A673 (cell line): Measurements from ENCODE around the gene SSC4D.

Experiments
- CTCF ChIP-seq: fragments of 300-800, 200-600 bp; sonication (generic); conservative IDR thresholded peaks from 2 replicates; pipeline ENCODE4 v1.5.1; 2017; ENCODE audit warnings: low read depth, mild to moderate bottlenecking, antibody characterized with exemption, low read length, moderate library complexity, mixed read lengths
- EZH2 ChIP-seq: fragments of 200-600 bp; sonication (generic); IDR thresholded peaks from 2 replicates; pipeline ENCODE4 v1.6.1; 2017; ENCODE audit warnings: borderline replicate concordance, low read depth, mild to moderate bottlenecking, mixed read lengths, antibody characterized with exemption, low read length; ENCODE audit not compliant: poor library complexity, severe bottlenecking

GRCh38 chr7:76340617-76341131, 68.8 kb downstream of the SSC4D start:
- no peak for TF ChIP-seq CTCF
- no peak for TF ChIP-seq EZH2
